GM12872 (cell line): ENCODE results near the gene MUC20.

ENCODE experiments used
- TF ChIP-seq, protein P1 (sequence below): IDR thresholded peaks from 3 replicates; pipeline ENCODE4 v1.5.1; 2011; ENCODE audit warnings: low read depth, mild to moderate bottlenecking, low read length, moderate library complexity; ENCODE audit not compliant: insufficient read depth

The MUC20 gene

DNA sequence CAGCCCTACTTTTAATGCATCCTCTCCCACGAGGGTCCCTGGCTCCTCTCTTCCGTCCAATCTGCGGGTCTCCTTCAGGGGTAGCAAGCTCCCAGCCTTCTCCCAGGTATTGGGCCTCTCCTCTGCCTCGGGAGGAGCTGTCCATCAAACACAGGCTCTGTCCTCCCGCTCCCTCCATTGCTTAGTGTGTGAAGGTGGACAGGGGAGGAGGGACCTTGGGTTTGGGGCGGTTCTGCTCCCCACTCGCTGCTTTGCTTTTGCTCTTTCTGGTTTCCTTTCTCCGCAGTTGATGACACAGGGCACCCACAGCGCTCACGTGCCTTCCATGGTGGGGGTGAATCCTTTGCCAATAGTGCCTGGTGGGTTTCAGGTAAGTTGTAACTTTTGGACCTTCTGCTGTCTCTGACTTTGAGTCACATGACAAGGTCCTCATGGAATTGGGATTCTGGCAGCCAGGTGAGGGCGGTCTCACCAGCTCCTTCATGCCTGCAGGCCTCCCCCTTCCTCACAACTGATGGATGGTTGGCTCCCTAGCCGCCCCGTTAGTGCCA, 18.9 kb downstream of the MUC20 start:
- TF ChIP-seq, protein P1, sequence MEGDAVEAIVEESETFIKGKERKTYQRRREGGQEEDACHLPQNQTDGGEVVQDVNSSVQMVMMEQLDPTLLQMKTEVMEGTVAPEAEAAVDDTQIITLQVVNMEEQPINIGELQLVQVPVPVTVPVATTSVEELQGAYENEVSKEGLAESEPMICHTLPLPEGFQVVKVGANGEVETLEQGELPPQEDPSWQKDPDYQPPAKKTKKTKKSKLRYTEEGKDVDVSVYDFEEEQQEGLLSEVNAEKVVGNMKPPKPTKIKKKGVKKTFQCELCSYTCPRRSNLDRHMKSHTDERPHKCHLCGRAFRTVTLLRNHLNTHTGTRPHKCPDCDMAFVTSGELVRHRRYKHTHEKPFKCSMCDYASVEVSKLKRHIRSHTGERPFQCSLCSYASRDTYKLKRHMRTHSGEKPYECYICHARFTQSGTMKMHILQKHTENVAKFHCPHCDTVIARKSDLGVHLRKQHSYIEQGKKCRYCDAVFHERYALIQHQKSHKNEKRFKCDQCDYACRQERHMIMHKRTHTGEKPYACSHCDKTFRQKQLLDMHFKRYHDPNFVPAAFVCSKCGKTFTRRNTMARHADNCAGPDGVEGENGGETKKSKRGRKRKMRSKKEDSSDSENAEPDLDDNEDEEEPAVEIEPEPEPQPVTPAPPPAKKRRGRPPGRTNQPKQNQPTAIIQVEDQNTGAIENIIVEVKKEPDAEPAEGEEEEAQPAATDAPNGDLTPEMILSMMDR: no peak

DNA sequence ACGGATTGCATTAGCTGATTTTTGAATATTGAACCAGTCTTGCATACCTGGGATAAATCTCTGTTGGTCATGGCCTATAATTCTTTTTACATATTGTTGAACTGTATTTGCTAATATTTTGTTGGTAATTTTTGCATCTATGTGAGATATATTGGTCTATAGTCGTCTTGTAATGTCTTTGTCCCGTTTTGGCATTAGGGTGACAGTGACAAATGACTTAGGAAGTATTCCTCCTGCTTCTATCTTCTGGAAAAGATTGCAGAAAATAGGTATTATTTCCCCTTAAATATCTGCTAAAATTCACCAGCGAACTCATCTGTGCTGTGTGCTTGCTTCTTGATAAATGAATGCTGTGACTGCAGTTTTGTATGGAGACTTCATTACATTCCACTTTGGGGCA, 23.7 kb downstream of the MUC20 start:
- TF ChIP-seq, protein P1: no peak

- TF ChIP-seq, protein P1: no peak
Observed at GRCh38 chr3:195746346-195746745, 25.6 kb downstream of the MUC20 start.

DNA sequence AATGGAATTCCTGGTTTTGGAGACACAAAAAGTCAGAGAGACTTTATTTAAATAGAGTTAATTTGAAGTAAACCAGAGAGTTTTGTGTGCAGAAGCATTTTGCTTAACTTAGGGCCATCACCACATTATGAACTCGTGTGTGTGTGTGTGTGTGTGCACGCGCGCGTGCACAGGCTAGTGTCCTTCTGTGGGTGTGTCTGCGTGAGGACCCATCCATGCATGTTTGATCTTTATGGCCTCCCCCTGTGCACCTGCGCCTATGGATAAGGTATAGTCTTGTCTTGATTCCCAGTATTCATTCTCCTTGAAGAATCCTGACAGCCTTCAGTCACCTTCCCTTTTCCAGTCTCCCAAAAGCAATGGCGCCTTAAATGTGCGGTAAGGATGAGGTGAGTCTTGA, 26.0 kb downstream of the MUC20 start:
- TF ChIP-seq, protein P1: no peak

- TF ChIP-seq, protein P1: no peak
Observed at GRCh38 chr3:195748661-195749060, 27.9 kb downstream of the MUC20 start.

- TF ChIP-seq, protein P1: no peak
Observed at GRCh38 chr3:195750797-195751520, 30.2 kb downstream of the MUC20 start.

DNA sequence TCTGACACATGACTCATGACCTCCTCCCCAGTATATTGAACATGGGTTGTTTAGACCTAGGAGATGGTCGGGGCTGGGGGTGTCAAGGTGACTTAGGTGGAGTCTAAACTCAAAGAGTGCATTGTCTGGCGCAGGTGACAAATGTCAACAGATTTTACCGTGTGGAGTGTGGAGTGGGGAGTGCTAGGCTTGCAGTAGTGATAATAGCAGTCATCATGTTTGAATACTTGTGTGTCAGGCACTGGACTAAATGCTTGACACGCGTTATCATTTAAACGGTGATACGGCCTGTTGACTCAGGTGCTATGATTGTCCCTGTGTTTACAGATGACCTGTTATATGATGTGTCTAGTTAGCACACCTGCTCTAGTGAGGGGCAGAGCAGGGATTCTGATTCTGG, 30.8 kb downstream of the MUC20 start:
- TF ChIP-seq, protein P1: no peak
